Raji (cell line): ENCODE measurements around the gene UMODL1.

ENCODE experiments used
- POLR2A ChIP-seq: IDR thresholded peaks from 2 replicates; pipeline ENCODE4 v1.6.1; 2011; ENCODE audit warnings: low read depth, low read length, control low read depth; ENCODE audit not compliant: insufficient read depth

UMODL1 gene

DNA sequence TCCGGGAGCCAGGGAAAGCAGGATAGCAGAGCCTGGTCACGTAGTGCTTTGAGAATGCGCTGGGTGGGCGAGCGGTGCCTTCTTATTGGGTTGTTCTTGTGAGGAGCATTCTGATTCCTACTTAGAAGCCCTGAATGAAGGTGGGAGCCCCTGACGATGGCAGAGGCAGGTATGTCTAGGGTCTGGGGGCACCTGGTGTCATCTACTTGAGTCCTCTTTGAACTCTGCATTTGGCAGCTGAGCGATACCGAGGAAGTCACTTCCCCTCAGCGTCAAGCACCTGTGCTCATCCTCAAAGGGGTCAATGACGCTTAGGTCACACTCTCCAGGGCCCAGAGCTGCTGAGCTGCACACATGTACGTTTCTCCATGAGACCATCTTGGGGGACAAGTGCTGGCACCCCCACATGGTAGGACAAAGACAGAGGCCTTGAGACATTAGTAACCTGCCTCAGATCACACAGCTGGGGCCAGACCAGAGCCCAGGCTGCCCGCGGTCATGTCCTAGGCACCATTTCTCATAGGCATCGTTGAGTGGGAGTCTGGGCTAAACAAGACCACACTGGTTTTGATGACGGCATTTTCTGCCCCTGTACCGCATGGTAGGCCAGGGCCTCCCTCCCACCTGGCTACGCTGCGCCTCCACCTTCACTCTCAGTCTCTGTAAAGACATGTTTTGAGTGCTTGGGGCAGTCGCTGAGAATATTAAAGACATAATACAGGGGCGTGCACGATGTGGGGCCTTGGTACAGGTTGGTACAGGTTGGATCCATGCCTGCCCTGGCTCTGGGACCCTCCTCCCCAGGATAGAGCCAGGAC lies 78.7 kb downstream of the UMODL1 start:
- no peak for TF ChIP-seq POLR2A

DNA sequence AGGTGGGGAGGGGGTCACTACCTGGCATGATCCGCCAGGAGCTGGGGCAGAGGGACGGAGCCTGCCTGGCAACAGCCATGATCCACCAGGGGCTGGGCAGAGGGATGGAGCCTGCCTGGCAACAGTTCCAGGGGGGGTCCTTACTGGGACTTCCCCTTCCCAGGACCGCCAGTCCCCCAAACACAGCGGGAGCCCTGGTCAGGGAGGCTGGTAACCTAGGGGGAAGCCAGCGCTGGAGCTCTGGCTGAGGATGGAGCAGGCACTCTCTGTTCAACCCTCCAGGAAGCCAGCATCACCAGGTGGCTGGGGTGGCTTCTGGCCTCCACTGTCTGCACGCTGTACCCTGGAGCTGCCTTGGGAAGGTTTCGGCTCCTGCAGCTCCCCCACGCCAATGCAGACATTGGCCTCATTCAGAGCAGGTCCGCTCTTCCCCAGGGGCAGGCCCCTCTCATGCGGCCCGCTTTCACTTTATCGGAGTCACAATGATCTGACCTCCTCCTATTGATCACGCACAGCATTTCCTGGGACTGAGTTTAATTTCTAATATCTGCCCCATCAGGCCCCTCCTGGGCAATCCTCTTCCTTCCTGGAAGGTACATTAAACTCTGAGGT lies 79.5 kb downstream of the UMODL1 start:
- no peak for TF ChIP-seq POLR2A

DNA sequence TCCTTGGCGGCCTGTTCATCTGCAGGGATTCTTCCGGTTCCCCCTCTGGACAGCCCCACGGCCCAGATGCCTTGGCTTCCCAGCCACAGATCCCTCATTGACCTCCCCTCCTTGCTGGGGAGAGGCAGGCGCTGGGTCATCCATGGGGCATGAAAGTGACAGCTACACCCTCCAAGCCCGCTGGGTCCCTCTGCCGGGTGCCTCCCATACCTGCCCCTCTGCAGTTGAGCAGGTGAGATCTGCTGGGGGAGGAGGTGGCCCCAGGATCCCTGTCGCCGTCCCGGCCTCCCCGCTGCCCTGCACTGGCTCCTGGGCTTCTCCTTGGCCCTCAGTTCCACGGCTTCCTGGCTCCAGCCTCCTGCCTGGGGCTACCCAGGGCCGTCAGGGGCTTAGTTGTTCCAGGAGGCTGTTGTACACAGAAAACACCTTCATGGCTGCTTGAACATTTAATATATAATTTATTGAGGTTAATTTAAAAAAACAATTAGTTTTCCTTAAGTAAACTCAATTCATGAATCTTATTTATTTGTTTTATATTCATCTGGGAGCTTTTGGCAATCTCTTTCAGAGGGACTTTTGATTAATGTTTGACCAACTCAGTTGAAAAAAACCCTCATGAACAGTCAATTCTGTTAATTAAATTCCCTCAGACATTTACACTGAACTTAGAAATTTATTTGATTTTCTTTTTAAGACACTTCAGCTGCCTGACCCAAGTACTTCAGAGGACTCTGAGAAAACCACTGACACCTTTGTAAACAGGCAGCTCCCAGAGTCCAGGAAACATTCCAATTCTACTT lies 80.2 kb downstream of the UMODL1 start:
- no peak for TF ChIP-seq POLR2A

DNA sequence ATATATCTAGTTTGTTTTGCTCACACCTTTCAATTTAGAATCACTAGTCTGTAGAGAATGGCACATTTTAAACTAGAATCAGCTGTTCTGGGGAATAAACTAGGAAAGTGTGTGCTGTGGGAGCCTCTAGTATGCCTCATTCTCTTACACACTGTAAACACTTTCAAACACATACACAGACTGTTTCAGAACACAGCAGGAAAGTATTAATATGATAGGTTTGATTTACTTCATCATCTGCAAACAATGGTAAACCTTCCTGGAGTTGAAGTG lies 80.8 kb downstream of the UMODL1 start:
- TF ChIP-seq POLR2A, result no peak

DNA sequence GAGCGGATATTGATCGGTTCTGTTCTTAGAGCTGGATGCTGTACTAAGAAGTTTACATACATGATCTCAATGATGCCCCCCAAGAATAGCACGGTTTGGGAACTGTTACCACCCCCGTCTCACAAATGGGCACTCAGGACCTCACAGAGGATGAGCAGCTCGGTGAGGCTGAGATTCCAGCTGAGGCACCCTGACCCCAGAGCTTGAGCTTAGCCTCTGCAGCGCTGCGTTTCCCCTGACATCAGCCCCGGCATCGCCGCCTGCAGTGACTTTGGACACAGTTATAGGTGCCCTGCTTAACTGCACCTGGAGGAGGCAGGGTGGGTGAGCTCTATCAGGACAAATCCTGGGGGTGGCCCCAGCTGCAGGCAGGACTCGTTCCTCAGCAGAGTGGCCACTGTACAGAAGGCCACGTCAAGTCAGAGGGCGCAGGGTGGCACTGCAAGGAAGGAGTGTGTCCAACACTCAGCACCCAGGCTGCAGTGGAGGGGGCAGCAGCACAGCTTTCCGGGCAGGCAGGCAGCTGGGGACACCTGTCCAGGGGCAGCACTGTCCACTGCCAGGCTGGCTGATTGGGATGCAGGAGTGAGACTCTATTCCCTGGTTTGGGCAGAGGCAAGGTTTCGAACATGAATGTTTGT lies 82.0 kb downstream of the UMODL1 start:
- no peak for TF ChIP-seq POLR2A

DNA sequence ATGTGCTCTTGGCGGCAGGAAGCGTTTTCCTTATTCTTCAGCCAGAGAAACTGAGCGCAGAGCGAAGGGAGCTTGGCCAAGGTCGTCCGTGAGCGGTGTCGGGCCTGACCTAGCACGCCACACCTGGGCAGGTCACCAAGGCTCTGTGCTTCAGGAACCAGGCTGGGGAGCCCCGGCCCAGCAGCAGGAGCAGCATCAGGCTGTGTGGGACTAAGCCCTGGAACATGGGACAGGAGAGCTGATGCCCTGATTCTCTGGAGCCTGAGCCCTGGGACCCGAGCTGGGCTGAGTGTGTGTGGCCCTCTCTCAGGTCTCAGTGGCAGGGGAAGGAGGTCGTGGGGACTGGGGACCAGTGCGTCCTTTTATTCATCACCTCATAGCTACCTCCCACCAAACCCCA lies 82.6 kb downstream of the UMODL1 start:
- no peak for TF ChIP-seq POLR2A

DNA sequence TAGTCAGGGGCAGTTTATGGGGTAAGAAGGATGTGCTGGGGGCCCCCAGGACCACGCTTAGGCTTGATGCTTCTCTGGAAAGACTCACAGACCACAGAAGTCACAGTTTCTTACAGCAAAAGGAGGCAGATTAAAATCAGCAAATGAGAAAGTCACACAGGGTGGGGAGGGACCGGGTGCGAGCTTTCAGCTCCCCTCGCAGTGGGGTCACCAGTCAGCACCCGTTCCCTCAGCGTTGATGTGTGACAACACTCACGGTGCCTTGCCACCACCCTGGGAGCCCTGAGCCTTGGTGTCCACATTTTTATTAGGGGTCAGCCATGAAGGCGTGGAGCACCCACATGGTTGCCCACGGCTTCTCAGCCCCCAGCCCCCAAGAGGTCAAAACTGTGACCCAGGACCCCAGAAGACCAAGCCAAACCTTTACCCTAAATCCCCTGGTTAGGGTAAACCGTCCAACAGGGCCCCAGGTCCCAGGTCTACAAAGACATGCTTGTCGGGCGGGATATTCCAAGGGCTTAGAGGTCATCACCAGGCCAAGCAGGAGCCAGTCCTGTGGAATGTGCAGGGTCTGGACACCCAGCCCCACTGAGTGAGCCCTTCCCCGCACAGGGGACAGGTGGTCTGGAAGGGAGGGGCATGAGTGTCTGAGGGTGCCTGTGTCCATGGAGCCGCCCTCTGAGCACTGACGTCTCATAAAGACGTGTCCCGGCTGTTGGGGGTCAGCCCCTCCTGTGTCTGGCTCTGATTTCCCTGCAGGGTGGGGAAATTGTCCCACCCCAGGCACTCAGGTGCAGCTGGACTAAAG lies 83.3 kb downstream of the UMODL1 start:
- no peak for TF ChIP-seq POLR2A

DNA sequence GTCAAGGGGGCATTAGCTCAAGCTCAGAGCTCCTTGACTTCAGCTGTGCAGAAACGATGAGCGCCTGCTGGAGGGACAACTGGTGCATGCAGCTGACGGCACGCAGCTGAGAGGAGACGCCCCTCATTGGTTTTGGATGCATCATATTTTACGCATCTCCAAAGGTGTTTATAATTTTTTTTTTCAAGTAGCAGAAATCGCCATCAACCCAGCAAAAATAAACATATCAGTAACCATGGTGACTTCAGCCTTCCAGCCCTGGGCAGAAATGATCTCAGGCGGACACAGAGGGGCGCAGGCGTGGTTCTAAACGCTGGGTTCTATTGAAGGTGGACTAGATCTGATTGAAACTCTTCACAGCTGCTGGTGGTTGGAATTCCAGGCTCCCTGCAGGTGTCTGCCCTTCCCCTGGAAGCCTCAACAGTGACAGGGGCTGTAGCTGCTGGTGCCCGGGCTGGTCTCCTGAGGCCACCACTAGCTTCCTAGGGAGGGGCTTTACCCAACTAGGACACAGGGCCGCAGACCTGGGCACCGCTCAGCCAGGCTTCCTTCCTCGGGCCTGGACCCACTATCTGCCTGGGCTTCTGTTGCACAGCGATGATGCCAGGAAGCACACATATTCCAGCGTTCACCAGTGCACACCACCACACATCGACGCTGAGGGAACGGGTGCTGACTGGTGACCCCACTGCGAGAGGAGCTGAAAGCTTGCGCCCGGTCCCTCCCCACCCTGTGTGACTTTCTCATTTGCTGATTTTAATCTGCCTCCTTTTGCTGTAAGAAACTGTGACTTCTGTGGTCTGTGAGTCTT lies 84.1 kb downstream of the UMODL1 start:
- TF ChIP-seq POLR2A, result no peak

DNA sequence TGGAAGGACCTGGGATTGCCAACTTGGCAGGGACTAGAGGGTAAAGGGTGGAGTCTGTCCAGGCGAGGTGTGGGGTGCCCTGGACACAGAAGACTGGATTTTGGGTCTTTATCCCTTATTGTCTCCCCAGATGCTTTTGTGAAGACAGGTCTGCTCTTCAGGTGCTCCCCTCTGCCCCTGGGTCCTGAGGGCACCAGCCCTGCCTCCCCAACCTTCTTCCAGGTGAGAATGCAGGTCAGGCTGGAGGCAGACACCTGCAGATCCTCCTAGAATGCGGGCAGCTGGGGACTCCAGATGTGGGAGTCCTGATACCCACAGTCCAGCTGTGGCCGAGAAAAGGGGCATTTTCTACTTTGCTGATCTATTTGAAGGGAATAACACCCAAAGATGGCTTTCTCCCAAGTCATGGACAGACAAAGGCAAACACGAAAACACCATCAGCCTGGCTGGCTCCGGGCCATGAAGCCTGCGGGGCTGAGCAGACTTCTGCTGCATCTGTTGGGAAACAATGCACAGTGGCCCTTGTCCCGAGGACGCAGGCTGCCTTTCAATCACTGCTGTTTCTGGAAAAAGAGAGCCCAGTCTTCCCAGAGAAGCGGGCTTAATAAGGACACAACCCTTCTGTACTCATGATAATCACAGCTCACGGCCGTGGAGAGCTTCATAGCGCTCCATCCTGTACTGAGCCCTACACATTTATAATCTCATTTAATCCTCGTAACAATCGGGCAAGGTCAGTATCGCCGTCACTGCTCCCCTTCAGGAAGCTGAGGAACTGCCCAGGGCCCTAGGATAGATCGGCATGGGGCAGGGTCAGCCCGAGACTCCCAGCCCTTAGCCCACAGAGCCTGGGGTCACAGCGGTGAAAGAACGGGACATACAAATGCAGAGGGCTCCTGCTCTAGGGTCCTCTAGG lies 85.8 kb downstream of the UMODL1 start:
- no peak for TF ChIP-seq POLR2A

DNA sequence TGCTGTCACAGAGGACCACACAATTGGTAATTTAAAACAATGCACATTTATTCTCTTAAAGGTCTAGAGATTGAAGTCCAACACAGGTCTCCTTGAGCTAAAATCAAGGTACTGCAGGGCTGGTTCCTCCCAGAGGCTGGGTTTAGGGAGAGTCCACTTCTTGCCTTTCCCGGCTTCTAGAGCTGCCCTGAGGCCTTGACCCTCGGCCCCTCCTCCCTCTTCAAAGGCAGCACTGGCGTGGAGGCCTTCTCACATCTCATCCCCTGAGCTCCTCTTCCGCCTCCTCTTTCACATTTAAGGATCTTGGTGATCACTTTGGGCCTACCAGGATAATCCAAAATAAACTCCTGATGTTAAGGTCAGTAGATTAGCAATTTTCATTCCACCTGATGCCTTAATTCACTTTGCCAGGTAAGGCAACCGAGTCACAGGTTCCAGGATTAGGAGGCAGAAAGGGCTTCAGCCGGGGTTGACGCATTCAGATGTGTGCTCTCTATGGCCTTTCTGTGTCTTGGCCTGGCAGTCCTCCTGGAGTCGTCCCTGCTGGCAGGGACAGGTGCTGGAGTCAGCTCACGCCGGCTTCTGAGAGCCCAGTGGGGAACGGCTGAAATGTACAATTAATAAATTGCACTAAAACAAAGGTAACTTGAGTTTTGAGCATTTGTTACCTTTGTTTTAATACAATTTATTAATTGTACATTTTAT lies 86.6 kb downstream of the UMODL1 start:
- TF ChIP-seq POLR2A, result no peak

DNA sequence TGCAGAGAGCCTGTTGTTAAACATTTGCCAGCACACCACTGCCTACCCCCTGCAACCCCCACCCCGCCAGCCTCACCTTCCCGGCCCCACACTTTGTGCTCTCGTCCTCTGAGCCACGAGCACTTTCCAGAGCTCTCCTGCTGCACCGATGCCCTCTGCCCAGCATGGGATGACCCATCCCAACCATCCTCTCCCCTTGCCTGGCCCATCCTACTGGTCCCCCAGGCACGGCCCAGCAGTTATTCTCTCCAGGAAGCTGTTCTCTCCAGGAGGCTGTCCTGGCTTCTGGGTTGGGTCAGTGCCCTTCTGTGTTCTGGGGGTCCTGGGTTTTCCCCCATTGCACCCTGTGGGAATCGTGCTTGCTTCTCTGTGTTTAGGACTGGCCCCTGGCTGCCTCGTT lies 87.7 kb downstream of the UMODL1 start:
- TF ChIP-seq POLR2A, result no peak

DNA sequence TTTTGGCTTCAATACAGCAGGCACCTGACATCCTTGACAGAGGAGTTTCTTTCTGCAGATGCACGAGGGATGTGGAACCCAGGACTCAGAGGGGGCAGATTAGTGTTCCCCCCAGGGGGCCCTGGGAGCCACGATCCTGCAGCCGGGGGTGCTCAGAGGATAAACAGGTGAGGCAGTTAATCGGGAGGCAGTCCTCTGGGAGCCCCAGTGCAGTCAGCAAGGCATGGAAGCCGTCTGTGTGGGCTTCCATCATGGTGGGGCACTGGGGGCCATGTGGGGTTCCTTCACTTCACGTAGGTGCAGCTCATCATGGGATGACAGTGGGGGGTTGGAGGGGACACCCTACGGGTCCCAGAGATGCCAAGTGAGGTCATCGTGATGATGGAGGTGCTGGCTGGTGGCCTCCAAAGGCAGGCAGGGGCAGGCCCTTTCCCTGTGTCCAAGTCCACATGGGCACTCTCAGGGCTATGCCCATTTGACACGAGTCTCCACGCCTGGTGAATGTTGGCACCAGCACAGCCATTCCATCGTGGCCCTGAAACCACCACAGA lies 88.5 kb downstream of the UMODL1 start:
- no peak for TF ChIP-seq POLR2A
